ENCODE data around the gene SIM2.
"Not testable (repeated sequence)": the region's sequence is repeated elsewhere in the genome, so short reads cannot be mapped to it uniquely, and the experiment has no call there.

The SIM2 gene, protein sequence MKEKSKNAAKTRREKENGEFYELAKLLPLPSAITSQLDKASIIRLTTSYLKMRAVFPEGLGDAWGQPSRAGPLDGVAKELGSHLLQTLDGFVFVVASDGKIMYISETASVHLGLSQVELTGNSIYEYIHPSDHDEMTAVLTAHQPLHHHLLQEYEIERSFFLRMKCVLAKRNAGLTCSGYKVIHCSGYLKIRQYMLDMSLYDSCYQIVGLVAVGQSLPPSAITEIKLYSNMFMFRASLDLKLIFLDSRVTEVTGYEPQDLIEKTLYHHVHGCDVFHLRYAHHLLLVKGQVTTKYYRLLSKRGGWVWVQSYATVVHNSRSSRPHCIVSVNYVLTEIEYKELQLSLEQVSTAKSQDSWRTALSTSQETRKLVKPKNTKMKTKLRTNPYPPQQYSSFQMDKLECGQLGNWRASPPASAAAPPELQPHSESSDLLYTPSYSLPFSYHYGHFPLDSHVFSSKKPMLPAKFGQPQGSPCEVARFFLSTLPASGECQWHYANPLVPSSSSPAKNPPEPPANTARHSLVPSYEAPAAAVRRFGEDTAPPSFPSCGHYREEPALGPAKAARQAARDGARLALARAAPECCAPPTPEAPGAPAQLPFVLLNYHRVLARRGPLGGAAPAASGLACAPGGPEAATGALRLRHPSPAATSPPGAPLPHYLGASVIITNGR

GRCh38 chr21:36698981-36699545 lies at the start of gene SIM2:
Gene SIM2, plus strand, starts transcription at chr21:36699115. Its CDS starts 632 bp downstream, at chr21:36699747.
- DNase-seq, result peak; percentile 50

GRCh38 chr21:36654324-36654723 lies 44.6 kb upstream of the SIM2 start:
- peak; percentile 47 for DNase-seq

- no peak for DNase-seq
Observed at GRCh38 chr21:36654796-36655325, 44.1 kb upstream of the SIM2 start.

GRCh38 chr21:36656138-36656537 lies 42.8 kb upstream of the SIM2 start:
- no peak for DNase-seq

- DNase-seq, result not testable (repeated sequence)
Observed at GRCh38 chr21:36657290-36657689, 41.6 kb upstream of the SIM2 start.

DNA sequence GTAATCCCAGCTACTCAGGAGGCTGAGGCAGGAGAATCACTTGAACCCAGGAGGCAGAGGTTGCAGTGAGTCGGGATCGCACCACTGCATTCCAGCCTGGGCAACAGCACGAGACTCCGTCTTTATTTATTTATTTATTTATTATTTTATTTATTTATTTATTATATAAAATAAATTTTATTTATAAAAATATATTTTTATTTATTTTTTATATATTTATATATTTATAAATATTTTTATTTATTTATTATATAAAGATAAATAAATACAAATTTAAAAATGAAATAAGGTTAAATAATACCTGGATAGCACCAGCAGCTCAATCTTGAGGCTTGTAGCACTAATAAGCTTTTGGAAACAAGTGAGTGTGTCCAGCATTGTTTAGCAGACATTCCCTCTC lies 40.9 kb upstream of the SIM2 start:
- DNase-seq, result no peak

DNA sequence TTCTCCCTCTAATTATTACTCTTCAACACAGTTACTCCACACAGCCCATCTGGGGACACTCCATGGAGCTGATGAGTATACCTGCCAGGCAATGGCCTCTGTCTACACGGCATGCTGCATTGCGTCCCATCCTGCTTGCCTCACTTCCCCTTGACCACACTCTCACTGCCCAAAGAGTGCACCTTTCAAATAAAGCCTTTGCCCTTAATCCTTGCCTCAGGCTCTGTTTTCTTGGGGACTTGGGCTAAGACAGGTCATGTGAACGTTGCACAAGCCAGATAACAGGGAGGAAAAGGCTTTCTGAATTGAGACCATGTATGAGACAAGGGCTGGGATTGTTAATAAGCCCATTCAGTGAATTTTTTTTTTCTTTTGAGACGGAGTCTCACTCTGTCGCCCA lies 40.0 kb upstream of the SIM2 start:
- no peak for DNase-seq

- DNase-seq, result no peak
Observed at GRCh38 chr21:36661511-36662309, 37.2 kb upstream of the SIM2 start.

GRCh38 chr21:36663033-36663855 lies 35.7 kb upstream of the SIM2 start:
- DNase-seq, result no peak

GRCh38 chr21:36664662-36664990 lies 34.3 kb upstream of the SIM2 start:
- DNase-seq, result no peak

- no peak for DNase-seq
Observed at GRCh38 chr21:36665806-36666205, 33.1 kb upstream of the SIM2 start.

DNA sequence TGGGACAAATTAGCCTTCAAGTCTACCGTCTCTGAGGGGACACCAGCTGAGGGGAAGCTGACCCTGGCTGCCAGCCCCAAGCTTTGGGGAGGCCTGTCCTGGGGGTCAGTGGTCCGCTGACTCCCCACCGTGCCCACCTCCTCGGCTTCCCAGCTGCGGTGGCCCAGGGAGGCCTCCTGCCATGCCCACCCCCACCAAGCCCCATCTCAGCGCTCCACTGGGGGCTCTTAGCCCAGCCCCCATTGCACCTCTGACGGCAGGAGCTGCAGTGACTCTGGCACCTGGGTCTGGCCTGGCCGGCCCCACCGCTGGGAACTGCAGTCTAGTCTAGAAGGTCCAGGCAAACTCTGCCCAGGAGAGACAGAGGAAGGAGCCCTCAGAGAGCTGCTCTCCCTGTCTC lies 30.2 kb upstream of the SIM2 start:
- DNase-seq, result no peak

DNA sequence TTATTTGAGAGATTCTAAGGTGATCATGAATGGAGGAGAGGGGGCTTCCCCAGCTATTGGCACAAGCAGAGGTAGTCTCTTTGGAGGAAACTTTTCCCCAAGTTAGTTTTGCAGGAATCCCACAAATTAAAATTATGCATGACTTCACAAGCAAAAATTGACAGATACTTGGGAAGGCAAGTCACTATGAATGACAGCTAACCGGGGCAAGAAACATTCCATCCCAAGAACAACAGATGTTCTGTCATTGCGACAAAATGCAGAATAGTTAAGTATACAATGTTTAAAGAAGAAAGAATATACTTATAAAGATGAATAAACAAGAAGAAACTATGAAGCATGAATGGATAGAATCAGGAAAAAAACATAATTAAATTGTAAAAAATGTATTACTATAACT lies 27.1 kb upstream of the SIM2 start:
- DNase-seq, result no peak

- not testable (repeated sequence) for DNase-seq
Observed at GRCh38 chr21:36672296-36672695, 26.6 kb upstream of the SIM2 start.

- no peak for DNase-seq
Observed at GRCh38 chr21:36672737-36673136, 26.2 kb upstream of the SIM2 start.

DNA sequence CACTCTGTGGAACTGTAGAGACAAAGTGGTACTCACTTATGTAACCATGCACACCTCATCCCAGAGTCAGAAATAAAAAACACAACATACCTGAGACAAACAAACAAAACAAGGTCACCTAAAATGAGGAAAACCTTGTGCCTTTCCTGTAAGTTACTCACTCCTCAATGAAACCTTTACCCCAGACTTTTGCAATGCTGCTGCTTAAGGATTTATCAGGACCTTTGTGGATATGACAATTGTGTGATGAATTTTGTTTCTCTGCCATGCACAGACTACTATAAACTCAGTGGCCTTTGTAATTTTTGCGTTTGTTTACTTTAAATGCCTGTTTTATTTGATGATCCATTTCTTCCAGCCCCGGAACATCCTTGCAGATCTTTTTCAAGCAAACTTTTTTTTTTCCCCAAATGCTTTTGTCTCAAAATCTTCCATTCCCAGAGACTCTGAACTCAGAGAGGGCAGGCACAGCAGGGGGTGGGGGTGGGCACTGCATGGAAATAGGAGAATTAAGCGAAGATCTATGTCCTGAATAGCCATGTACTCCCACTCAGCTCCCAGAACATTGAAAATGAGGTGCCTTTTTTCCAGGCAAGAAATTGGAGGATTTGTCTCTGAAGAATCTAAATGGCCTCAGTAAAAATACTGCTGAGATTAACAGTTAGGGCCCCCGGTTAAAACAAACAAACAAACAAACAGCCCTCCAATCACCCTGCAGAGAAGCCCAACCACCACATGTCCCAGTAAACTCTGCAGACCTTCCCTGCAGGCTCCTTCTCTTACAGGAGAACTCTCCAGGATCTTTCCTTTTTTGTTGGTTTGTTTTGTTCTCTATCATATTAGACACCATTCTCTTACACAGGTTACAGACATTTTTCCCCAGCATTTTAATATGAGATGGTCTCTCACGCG lies 22.6 kb upstream of the SIM2 start:
- DNase-seq, result no peak

GRCh38 chr21:36677443-36677842 lies 21.5 kb upstream of the SIM2 start:
- DNase-seq, result no peak

DNA sequence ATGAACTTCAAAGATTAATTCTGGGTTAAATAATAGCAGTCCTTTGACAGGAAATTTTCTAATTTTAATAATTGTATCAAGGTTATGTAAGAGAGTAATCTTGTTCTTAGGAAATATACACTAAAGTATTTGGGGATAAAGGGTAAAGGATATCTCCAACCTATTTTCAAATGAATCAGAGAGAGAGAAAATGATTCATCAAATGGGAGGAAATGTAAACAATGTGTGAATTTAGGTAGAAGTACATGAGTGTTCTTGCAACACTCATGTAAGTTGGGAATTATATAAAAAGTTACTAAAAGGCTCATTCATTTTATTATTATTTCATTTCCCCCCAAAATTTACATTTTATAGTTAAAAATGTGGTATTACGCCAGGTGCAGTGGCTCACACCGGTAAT lies 20.4 kb upstream of the SIM2 start:
- DNase-seq, result no peak

GRCh38 chr21:36681117-36681631 lies 17.7 kb upstream of the SIM2 start:
- DNase-seq, result no peak

DNA sequence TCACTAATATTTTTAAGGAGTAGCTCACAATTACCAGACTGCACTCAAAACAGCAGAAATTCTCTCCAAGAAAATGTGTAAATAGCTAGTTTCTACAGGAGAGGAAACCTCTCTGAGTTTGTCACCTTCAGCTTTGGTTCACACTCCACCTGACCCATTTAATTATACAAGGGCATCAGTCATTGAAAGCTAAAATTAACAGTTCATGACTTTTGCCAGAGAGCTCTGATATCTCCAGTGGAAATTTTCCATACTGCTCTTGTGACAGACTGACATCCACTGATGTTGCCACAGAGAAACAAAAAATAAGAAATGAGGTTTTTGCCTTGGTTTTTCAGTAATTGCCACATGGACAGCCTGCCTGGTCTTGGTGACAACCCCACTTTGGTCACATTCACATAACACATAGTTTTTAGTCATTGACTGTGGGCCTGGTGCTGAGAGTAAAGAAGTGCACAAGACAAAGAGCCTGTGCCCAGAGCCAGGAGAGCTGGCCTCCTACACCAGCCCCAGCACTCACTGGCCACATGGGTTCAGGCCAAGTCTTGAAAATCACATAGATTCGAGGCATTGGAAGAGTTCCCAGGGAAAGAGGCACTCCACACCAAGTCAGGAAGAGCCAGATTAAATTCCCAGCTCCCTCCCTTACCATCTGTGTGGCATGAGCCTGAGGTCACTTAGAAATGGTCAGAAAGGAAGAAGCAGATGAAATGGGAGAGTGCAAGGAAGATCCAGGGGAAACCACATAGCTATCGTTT lies 13.8 kb upstream of the SIM2 start:
- DNase-seq, result no peak

All from right forelimb (tissue), 1 donor.